ENCODE data around the gene EIF4E1B.

The EIF4E1B gene

GRCh38 chr5:176676361-176676824 is 45.9 kb downstream of the EIF4E1B start:
- no peak for TF ChIP-seq CTCF (IDR thresholded peaks at IDR 0.05; ENCODE audit: low read depth, low read length)
- H3K4me3 ChIP-seq (replicated peaks in 1 of 2; ENCODE audit: low read depth in 2 of 2, low read length in 2 of 2), result no peak overlapping the region
- peak; percentile 39 to 84 for DNase-seq (ENCODE audit: low read depth in 2 of 2)

- no peak for TF ChIP-seq CTCF (IDR thresholded peaks at IDR 0.05; ENCODE audit: low read depth, low read length)
- no peak overlapping the region for H3K4me3 ChIP-seq (replicated peaks in 1 of 2; ENCODE audit: low read depth in 2 of 2, low read length in 2 of 2)
- no peak for DNase-seq (ENCODE audit: low read depth in 2 of 2)
Observed at GRCh38 chr5:176677209-176677939, 46.9 kb downstream of the EIF4E1B start.

- TF ChIP-seq CTCF (IDR thresholded peaks at IDR 0.05; ENCODE audit: low read depth, low read length), result no peak
- H3K4me3 ChIP-seq (replicated peaks in 1 of 2; ENCODE audit: low read depth in 2 of 2, low read length in 2 of 2), result no peak overlapping the region
- no peak for DNase-seq (ENCODE audit: low read depth in 2 of 2)
Observed at GRCh38 chr5:176678584-176678983, 48.1 kb downstream of the EIF4E1B start.

- no peak for DNase-seq (ENCODE audit: low read depth in 2 of 2)
- no peak for TF ChIP-seq CTCF (IDR thresholded peaks at IDR 0.05; ENCODE audit: low read depth, low read length)
- no peak overlapping the region for H3K4me3 ChIP-seq (replicated peaks in 1 of 2; ENCODE audit: low read depth in 2 of 2, low read length in 2 of 2)
Observed at GRCh38 chr5:176679365-176680225, 49.1 kb downstream of the EIF4E1B start.

- no peak for DNase-seq (ENCODE audit: low read depth in 2 of 2)
- no peak for TF ChIP-seq CTCF (IDR thresholded peaks at IDR 0.05; ENCODE audit: low read depth, low read length)
- no peak overlapping the region for H3K4me3 ChIP-seq (replicated peaks in 1 of 2; ENCODE audit: low read depth in 2 of 2, low read length in 2 of 2)
Observed at GRCh38 chr5:176680226-176680563, 49.7 kb downstream of the EIF4E1B start.

- TF ChIP-seq CTCF (IDR thresholded peaks at IDR 0.05; ENCODE audit: low read depth, low read length), result no peak
- no peak overlapping the region for H3K4me3 ChIP-seq (replicated peaks in 1 of 2; ENCODE audit: low read depth in 2 of 2, low read length in 2 of 2)
Observed at GRCh38 chr5:176682016-176682531, 51.6 kb downstream of the EIF4E1B start.

More at GRCh38 chr5:176682016-176682531, 51.6 kb downstream of the EIF4E1B start:
- no peak for DNase-seq (ENCODE audit: low read depth in 2 of 2)
